ENCODE results near the gene RNGTT.
"Not testable (repeated sequence)": the region's sequence is repeated elsewhere in the genome, so short reads cannot be mapped to it uniquely, and the experiment has no call there.

The RNGTT gene

DNA sequence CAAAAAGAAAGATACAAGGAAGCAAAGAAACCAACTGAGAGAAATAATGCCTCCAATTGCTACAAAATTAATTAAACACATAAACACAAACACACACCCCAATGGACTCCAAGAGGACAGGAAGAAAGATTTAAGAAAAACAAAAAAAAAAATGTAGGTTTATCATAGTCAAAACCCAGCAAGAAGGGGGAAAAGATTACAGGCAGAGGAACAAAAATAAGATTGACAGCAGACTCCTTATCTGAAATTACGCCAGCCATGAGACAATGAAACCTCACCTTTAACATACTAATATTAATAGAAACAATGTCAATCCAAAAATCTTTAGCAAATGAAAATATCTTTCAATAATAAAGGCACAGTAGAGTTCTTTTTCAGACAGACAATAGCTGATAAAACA, 155.8 kb downstream of the RNGTT start:
- no peak for DNase-seq (ENCODE audit: low spot score)

DNA sequence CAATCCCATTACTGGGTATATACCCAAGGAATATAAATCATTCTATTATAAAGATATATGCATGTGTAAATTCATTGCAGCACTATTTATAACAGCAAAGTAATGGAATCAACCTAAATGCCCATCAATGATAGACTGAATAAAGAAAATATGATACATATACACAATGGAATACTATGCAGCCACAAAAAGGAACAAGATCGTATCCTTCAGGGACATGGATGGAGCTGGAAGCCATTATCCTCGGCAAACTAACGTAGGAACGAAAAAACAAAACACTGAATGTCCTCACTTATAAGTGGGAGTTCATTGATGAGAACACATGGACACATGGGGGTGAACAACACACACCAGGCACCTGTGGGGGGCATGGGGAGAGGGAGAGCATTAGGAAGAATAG, 156.7 kb downstream of the RNGTT start:
- DNase-seq (ENCODE audit: low spot score) = no peak

DNA sequence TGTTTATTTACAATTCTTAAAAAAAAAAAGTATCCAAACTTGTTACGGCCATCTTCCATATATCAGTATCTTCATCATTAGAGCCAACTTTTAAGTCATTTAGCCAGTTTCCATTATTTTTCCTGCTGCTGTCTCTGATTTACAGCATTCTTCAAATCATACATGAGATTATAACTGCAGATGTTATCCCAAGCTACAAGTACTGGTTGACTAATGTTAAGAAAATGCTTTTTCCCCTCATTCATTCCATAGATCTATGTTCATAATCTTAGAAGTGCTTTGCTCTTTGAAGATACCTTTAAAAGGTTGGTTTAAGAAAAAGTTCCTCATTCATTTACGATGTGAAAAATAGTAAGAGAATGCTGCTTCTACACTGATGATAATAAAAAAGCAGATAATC, 158.7 kb downstream of the RNGTT start:
- no peak for DNase-seq (ENCODE audit: low spot score)

DNA sequence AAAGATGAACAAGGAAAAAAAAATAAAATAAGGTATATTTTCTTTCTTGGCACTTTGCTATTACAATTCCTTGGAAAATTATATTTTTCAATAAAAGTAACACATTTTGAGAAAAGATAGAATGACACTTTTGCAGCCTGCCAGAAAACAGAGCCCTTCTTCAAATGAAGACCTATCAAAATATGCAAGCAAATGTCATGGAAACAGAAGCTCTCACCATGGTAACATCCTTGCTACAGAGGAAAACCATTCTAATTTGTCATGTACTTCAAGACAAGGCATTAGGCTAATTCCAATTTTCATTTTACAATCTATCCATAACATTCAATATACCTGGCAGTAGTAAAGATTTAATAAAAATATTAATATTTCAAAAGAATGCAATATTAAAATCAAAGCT, 177.9 kb downstream of the RNGTT start:
- no peak for DNase-seq (ENCODE audit: low spot score)

DNA sequence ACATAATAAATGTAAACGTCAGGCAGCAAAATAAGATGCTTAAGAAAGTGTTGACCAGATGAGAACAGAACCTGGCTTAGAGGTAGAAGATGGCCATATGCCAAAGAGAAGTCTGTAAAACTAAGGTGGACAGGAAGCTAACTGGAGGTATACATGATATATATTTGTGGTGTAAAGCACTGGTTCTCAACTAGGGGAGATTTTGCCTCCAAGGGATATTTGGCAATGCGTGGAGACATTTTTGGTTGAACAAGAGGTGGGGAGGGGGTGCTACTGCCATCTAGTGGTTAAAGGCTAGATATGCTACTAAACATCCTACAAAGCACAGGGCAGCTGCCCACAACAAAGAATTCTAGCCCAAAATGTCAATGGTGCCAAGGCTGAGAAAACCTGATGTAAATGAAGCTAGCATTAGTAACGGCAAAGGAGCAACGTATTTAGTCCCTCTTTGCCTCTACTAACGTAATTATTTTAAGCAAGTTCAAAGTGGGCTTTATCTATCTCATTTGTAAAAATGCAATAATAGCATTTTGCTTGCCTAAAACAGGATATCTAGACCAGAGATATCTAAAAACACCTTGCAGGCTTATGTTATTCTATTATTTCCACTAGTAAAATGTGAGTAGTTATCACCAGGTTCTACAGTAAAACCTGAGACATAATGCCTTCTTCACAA, 182.6 kb downstream of the RNGTT start:
- peak; percentile 60 for DNase-seq (ENCODE audit: low spot score)

DNA sequence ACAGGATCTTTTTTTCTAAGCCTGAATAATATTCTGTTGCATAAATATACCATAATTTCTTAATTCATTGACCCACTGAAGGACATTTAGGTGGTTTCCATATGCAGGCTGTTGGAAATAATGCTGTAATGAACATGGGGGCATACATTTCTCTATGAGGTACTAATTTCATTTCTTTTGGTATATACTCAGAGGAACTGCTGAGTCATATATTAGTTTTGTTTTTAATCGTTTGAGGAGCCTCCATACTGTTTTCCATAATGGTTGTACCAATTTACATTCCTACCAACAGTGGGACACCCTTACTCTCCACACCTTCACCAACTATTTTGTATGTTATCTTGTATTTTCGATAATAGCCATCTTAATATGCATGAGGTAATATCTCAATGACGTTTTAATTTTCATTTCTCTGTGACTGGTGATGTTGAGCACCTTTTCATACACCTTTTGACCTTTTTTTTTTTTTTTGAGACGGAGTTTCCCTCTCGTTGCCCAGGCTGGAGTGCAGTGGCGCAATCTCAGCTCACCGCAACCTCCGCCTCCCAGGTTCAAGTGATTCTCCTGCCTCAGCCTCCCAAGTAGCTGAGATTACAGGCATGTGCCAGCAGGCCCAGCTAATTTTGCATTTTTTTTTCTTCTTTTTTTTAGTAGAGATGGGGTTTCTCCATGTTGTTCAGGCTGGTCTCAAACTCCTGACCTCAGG, 187.4 kb downstream of the RNGTT start:
- DNase-seq (ENCODE audit: low spot score) = no peak

DNA sequence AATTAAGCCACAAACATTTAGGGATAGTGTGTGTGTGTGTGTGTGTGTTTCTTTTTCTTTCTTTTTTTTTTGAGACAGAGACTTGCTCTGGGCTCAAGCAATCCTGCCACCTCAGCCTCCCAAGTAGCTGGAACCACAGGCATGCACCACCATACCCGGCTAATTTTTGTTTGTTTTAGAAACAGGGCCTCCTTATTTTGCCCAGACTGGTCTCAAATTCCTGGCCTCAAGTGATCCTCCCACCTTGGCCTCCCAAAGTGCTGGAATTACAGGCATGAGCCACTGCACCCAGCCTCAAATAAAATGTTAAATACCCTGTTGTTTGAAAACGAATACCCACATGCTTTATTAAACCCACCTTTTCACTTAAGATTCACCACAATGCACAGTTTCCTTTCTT, 195.3 kb downstream of the RNGTT start:
- not testable (repeated sequence) for DNase-seq (ENCODE audit: low spot score)

DNA sequence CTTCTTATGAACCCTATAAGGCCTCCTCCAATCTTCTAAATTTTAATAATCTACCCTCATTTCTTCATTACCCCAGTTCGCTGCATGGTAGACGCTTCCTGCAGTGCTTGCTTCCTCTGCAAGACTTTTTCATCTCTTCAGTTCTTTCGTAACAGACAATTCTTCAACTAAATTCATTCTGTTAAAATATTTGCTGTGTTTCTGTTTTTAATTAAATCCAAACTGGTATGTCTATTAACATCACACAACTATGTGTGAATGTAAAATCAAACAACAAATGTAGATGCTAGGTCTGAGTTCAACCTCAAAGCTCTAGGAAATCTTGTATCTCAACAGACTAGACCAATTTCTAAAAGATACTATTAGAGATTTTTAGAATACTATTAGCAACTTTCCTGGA, 199.3 kb downstream of the RNGTT start:
- DNase-seq (ENCODE audit: low spot score) = no peak

DNA sequence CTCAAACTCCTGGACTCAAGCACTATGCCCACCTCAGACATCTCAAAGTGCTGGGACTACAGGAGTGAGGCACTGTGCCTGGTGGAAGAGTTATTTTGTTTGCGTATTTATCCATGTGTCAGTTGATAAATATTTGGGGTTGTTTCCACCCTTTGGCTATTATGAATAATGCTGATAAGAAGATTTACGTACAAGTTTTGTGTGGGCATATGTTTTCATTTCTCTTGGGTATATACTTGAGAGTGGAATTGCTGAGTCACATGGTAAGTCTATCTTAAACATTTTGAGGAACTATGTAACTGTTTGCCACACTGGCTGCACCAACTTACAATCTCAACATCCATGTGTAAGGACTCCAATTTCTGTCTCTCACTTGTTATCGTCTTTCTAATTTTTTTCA, 200.3 kb downstream of the RNGTT start:
- no peak for DNase-seq (ENCODE audit: low spot score)

DNA sequence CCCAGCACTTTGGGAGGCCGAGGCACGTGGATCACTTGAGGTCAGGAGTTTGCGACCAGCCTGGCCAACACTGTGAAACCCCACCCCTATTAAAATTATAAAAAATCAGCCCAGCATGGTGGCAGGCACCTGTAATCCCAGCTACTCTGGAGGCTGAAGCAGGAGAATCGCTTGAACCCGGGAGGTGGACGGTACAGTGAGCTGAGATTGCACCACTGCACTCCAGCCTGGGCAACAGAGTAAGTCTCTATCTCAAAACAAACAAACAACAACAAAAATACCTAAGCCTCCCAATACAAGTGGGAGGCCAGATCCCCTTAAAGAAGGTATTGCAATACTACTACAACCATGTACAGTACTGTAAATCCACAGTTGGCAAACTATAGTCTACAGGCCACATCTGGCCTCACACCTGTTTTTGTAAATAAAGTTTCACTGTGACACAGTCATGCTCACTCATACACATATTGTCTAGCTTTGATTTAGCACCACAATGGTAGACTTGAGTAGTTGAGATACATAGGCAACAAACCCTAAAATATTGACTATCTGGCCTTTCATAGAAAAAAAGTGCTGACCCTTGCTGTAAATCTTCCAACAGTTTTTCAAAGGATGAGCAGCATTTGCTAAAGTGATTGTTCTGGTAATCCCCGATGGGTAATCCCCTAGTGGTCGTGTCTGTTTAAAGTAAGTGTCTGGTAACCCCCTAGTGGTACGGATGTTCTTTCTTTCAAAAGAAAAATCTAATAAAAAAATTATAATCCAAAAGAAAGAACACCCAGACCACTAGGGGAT, 202.0 kb downstream of the RNGTT start:
- peak; percentile 59 for DNase-seq (ENCODE audit: low spot score)

DNA sequence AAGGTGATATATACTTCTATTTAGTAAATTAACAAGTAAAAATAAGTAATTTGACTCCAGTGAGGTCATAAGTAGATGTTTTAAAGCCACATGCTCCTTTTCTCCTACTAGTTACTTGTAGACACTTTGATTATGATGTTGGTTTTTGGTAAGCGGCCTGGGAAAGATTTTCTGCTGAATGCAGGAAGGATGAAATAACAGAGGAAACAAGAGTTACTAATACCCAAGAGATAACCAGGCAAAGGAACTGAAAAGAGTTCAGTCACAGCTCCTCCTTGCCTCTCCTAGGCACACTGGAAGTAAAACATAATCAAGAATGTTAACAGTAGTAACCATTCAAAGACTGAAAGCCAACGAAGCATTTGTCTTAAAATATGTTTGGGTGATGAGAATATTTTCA, 203.3 kb downstream of the RNGTT start:
- no peak for DNase-seq (ENCODE audit: low spot score)

DNA sequence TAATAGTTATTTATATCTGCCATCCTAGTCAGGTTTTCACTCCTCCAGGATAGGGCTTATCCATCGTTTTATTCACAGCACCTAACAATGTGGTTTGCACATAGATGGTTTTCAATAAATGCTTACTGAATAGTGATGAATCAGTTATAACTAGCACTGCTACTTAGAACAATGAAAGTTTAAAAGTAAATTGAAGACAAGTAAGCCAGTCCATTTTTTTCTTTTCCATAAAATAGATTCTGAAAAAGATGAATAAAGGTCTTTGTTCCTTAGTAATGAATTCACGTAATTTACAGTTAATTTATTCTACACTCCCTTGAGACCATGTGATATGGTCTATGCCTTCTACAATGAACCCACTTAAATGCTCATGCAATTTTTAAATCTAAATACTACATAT, 212.5 kb downstream of the RNGTT start:
- DNase-seq (ENCODE audit: low spot score) = no peak

DNA sequence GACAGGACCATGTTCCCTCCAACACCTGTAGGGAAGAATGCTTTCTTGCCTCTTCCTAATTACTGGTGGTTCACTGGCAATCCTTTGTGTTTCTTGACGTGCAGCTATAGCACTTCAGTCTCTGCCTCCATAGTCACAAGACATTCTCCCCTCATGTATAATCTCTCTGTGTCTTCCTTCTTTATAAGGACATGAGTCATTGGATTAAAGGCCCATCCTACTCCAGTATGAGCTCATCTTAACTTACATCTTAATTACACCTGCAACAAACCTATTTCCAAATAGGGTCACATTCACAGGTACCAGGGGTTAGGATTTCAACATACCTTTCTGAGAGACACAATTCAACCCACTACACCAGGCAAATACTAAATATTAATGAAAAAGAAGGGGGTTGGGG, 213.6 kb downstream of the RNGTT start:
- DNase-seq (ENCODE audit: low spot score) = no peak

DNA sequence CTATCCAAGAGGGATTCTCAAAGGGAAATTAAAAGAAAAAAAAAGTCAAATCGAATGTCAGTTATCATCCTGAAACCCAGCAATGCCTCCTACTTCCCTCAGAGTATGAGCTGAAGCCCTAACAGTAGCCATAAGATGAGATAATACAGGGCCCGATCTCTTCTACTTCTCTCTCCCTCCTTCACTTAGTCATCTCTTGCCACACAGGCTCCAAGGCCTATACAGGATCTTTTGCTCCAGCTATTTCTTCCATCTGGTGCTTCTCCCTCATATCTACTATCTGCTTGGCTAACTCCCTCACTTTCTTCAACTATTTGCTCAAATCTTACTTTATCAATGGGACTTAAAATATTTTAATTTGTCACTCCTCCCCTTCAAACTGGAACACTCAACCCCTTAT, 215.3 kb downstream of the RNGTT start:
- no peak for DNase-seq (ENCODE audit: low spot score)

DNA sequence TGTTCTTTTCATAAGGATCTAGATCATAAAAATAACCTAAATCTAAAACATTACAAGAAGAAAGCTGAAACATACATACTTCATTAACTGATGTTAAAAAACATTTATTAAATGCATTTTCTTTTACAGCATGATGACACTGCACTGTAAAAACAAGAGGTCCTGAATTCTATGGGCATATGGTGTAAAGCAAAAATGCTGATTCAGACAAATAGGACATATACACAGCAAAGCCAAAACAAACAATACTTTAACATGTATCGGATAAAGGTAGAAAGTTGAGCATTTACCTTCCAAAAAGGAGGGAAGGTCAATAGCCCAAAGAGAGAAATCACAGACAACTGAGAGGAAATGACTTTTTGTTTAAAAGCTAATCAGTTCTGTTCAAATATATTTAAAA, 221.5 kb downstream of the RNGTT start:
- no peak for DNase-seq (ENCODE audit: low spot score)

DNA sequence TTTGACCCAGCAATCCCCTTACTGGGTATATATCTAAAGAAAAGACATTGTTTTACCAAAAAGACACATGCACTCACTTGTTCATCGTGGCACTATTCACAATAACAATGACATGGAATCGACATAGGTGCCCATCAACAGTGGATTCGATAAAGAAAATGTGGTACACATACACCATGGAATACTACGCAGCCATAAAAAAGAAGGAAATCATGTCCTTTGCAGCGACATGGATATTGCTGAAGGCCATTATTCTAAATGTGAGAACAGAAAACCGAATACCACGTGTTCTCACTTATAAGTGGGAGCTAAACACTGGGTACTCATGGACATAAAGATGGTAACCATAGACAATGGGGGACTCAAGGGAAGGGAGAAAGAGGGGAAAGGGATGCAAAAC, 222.3 kb downstream of the RNGTT start:
- no peak for DNase-seq (ENCODE audit: low spot score)

DNA sequence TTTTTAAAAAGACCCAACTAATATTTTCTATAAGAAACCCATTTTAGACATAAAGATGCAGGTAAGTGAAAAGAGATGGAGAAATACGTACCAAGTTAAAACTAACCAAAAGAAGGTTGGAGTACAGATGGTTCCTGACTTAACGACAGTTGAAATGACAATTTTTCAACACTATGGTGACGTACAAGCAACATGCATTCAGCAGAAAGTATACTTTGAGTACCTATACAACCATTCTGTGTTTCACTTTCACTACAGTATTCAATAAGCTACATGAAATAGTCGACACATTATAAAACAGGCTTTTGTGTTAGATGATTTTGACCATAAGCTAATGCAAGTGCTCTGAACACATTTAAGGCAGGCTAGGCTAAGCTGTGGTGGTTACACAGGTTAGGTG, 228.9 kb downstream of the RNGTT start:
- no peak for DNase-seq (ENCODE audit: low spot score)

DNA sequence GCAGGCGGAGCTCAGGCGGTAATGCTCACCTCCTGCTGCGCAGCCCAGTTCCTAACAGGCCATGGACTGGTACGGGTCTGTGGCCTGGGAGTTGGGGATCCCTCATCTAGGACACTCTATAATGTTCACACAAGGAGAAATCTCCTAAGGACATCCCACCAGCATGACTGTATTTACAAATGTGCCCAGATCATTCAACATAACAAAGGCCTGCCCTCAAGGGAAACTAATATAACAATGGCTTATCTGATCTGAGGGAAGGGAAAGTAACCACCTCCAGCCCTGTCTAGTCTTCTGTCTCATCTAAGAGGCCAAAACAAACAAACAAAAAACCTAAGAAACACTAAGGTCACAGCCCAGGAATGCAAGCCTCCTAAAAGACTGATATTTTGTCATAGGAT, 232.8 kb downstream of the RNGTT start:
- DNase-seq (ENCODE audit: low spot score) = no peak

DNA sequence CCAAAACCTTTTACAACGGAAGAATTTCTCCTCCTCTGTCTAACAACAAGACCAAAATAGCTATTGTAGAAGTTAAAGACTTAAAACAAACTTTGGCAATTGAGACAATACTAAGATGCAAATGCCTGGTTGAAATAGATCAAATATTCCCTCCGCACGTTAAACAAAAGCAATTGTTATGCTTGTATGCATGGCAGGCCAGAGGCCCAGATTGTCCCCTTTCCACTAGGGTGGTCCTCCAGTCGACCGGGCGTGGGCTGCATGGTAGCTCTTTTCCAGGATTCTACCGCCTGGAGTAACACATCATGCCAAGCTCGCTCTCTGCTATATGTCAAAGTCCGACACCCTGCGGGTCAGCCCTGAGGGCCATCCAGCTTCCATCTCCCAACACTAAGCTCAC, 234.7 kb downstream of the RNGTT start:
- no peak for DNase-seq (ENCODE audit: low spot score)

DNA sequence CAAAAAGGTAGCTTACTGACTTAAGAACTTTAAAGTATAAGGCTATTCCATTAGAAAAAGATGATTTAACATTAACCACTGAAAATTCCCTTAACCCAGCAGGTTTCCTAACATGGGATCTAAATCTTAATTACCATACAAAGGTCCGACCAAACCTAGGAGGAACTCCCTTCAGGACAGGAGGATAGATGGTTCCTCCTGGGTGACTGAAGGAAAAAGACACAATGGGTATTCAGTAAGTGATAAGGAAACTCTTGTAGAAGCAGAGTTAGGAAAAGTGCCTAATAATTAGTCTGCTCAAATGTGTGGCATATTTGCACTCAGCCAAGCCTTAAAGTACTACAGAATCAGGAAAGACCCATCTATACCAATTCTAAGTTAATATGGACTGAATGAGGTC, 237.0 kb downstream of the RNGTT start:
- DNase-seq (ENCODE audit: low spot score) = not testable (repeated sequence)

DNA sequence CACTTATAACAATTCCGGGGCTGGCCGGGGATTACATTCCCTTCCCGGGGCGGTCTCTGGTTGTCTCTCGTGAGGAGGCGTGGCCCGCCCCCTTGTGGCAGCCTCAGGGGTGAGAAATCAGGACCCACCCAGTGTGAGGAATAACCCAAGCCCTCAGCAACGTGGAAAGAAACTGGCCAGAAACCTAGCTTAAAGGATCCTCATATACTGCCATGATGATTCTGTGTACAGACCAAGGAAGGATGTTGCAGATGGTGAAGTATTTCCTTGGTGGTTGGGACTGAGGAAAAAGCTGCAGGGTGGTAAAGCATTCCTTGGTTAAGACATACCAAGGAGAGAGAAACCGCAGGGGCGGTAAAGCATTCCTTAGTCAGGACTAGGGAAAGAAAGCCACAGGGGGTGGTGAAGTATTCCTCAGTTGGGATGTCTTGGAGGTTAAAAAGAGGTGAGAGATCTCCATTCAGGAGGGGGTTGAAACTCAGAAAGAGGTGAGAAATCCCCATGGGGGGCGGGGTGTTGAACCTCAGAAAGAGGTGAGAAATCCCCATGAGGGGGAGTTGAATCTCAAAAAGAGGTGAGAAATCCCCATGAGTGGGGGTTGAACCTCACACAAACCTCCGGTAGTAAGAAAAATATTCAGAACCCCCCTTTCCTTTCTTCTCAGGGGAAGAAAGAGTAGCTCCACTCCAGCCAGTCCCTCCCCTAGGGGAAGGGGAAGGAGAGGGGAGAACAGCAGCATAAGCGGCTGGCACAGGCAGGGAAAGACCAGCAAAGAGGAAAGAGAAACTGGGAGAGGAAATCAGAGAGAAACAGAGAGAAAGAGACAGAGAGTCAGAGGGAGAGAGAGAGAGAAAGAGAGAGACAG, 238.1 kb downstream of the RNGTT start:
- peak; percentile 64 for DNase-seq (ENCODE audit: low spot score)

DNA sequence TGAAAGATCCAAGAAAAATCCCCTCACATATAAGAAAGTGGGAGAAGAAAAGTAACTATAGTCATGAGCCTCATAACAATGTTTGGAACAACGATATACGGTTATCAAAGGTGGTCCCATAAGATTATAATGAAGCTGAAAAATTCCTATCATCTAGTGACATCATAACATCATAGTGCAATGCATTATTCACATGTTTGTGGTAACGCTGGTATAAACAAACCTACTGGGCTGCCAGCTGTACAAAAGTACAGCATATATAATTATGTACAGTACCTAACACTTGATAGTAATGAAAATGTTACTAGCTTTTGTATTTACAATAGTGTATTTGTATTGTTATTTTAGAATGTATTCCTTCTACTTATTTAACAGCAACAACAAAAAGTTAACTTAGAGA, 240.7 kb downstream of the RNGTT start:
- no peak for DNase-seq (ENCODE audit: low spot score)
